Naive B cell (primary cell): ENCODE results near the gene CD247. TPM values are rescaled to one million over a fixed set of nuclear protein-coding genes. Genes with fewer than 3 reads are reported as not detected.

Source experiments
- ATAC-seq, 2 donors: fragments of 150-1000 bp; cut with Tn5 transposase; 2 replicates each; pipeline ENCODE4 v1.10.0; 2021; ENCODE audit warnings: low read depth in 2 of 2, mild to moderate bottlenecking in 2 of 2, moderate library complexity in 2 of 2
- DNase-seq: peaks from one replicate; pipeline ENCODE4 v3.0.0; 2022
- H3K27ac Mint-ChIP-seq, 6 donors: one replicate each; pipeline ENCODE4 v1.8.0; 2020 to 2022; ENCODE audit warnings: mild to moderate bottlenecking in 6 of 6, mixed read lengths in 6 of 6, moderate library complexity in 5 of 6, inconsistent platforms in 2 of 6
- H3K27me3 Mint-ChIP-seq, 3 donors: one replicate each; pipeline ENCODE4 v1.8.0; 2021 to 2022; ENCODE audit warnings: mixed read lengths in 3 of 3, mild to moderate bottlenecking in 1 of 3
- H3K36me3 Mint-ChIP-seq, 2 donors: one replicate each; pipeline ENCODE4 v1.8.0; 2020 to 2022; ENCODE audit warnings: mixed read lengths in 2 of 2, inconsistent platforms in 1 of 2, mild to moderate bottlenecking in 1 of 2
- H3K4me1 Mint-ChIP-seq, 3 donors: one replicate each; pipeline ENCODE4 v1.8.0; 2020 to 2022; ENCODE audit warnings: mixed read lengths in 3 of 3, inconsistent platforms in 1 of 3, mild to moderate bottlenecking in 1 of 3, moderate library complexity in 1 of 3
- H3K4me3 Mint-ChIP-seq, 8 donors: one replicate each; pipeline ENCODE4 v1.8.0; 2020 to 2022; ENCODE audit warnings: mild to moderate bottlenecking in 8 of 8, mixed read lengths in 8 of 8, moderate library complexity in 8 of 8, inconsistent platforms in 2 of 8
- H3K9me3 Mint-ChIP-seq, 7 donors: one replicate each; pipeline ENCODE4 v1.8.0; 2020 to 2022; ENCODE audit warnings: mixed read lengths in 7 of 7, mild to moderate bottlenecking in 5 of 7, inconsistent platforms in 2 of 7, moderate library complexity in 1 of 7
- polyA plus RNA-seq, 6 donors: library from polyadenylated mRNA; unstranded; fragments of 300-500 nt; fragmentation: Illumina TruSeq; gene quantifications; one replicate each; pipeline ENCODE4 v1.2.3, GENCODE V29; 2021; ENCODE audit warnings: low read depth in 6 of 6

The CD247 gene
- polyA plus RNA-seq, 6 donors from 2014 or later, result 1.2 to 4.5 (median 2.4) TPM

- Mint-ChIP-seq H3K36me3 (no peaks in the 10 kb centered on the region), H3K27me3 (peaks cover 15 to 32% (median 16%) of the 10 kb centered on the region in 3 donors), H3K27ac (peak overlapping the region in 1 of 6 donors; percentile 32), H3K4me3 (peak overlapping the region in 4 of 8 donors; percentile 9 to 29 (median 16)), H3K4me1 (peaks cover 26 to 42% (median 28%) of the 10 kb centered on the region in 3 donors), H3K9me3 (no peaks in the 10 kb centered on the region)
- no peak for DNase-seq
- no peak for ATAC-seq
Measured at GRCh38 chr1:167441222-167441621, 77.1 kb downstream of the CD247 start.

- ATAC-seq, result no peak
- no peak overlapping the region for H3K4me3 Mint-ChIP-seq
- H3K9me3 Mint-ChIP-seq, result no peaks in the 10 kb centered on the region
- H3K4me1 Mint-ChIP-seq, result peaks cover 26 to 42% (median 28%) of the 10 kb centered on the region in 3 donors
- peaks cover 16 to 35% (median 18%) of the 10 kb centered on the region in 3 donors for H3K27me3 Mint-ChIP-seq
- H3K27ac Mint-ChIP-seq, result peak overlapping the region in 1 of 6 donors; percentile 32
- no peaks in the 10 kb centered on the region for H3K36me3 Mint-ChIP-seq
- no peak for DNase-seq
Measured at GRCh38 chr1:167440776-167441175, 77.6 kb downstream of the CD247 start.

- H3K4me1 Mint-ChIP-seq, result peaks cover 26 to 44% (median 28%) of the 10 kb centered on the region in 3 donors
- no peaks in the 10 kb centered on the region for H3K36me3 Mint-ChIP-seq
- no peaks in the 10 kb centered on the region for H3K9me3 Mint-ChIP-seq
- no peak overlapping the region for H3K27ac Mint-ChIP-seq
- ATAC-seq (no peak), DNase-seq (no peak)
- H3K4me3 Mint-ChIP-seq, result peak overlapping the region in 7 of 8 donors; percentile 2 to 85 (median 54)
- H3K27me3 Mint-ChIP-seq, result peaks cover 18 to 40% (median 20%) of the 10 kb centered on the region in 3 donors
Measured at GRCh38 chr1:167440345-167440744, 78.0 kb downstream of the CD247 start.

- H3K27ac Mint-ChIP-seq, result no peak overlapping the region
- no peaks in the 10 kb centered on the region for H3K36me3 Mint-ChIP-seq
- peak; percentile 38 to 49 for ATAC-seq
- peaks cover 28 to 44% (median 29%) of the 10 kb centered on the region in 3 donors for H3K4me1 Mint-ChIP-seq
- peak; percentile 31 for DNase-seq
- H3K9me3 Mint-ChIP-seq, result no peaks in the 10 kb centered on the region
- peak overlapping the region; percentile 60 to 85 (median 80) for H3K4me3 Mint-ChIP-seq
- H3K27me3 Mint-ChIP-seq, result peaks cover 18 to 41% (median 24%) of the 10 kb centered on the region in 3 donors
Measured at GRCh38 chr1:167439301-167439988, 78.9 kb downstream of the CD247 start.

- H3K27ac Mint-ChIP-seq, result peak overlapping the region in 1 of 6 donors; percentile 80
- peak in 1 of 2 donors; percentile 15 for ATAC-seq
- no peaks in the 10 kb centered on the region for H3K36me3 Mint-ChIP-seq
Measured at GRCh38 chr1:167438171-167439138, 79.9 kb downstream of the CD247 start.

GRCh38 chr1:167435484-167435883, 82.8 kb downstream of the CD247 start:
- Mint-ChIP-seq H3K9me3 (no peaks in the 10 kb centered on the region), H3K27ac (no peak overlapping the region), H3K4me1 (peaks cover 43 to 63% (median 43%) of the 10 kb centered on the region in 3 donors), H3K4me3 (no peak overlapping the region), H3K27me3 (peaks cover 12 to 33% (median 13%) of the 10 kb centered on the region in 3 donors), H3K36me3 (no peaks in the 10 kb centered on the region)
- no peak for DNase-seq
- ATAC-seq, result no peak

More at GRCh38 chr1:167438171-167439138, 79.9 kb downstream of the CD247 start:
- no peaks in the 10 kb centered on the region for H3K9me3 Mint-ChIP-seq
- H3K4me3 Mint-ChIP-seq, result peak overlapping the region; percentile 57 to 85 (median 80)
- no peak for DNase-seq
- peaks cover 28 to 46% (median 31%) of the 10 kb centered on the region in 3 donors for H3K4me1 Mint-ChIP-seq
- H3K27me3 Mint-ChIP-seq, result peaks cover 18 to 41% (median 24%) of the 10 kb centered on the region in 3 donors

GRCh38 chr1:167434306-167434705, 84.0 kb downstream of the CD247 start:
- Mint-ChIP-seq H3K9me3 (no peaks in the 10 kb centered on the region), H3K4me3 (no peak overlapping the region)

GRCh38 chr1:167433884-167434283, 84.4 kb downstream of the CD247 start:
- H3K4me3 Mint-ChIP-seq, result no peak overlapping the region
- no peak overlapping the region for H3K27ac Mint-ChIP-seq
- no peaks in the 10 kb centered on the region for H3K36me3 Mint-ChIP-seq
- ATAC-seq, result no peak
- peaks cover 37 to 59% (median 41%) of the 10 kb centered on the region in 3 donors for H3K4me1 Mint-ChIP-seq
- H3K27me3 Mint-ChIP-seq, result peaks cover 7 to 21% (median 8%) of the 10 kb centered on the region in 3 donors
- H3K9me3 Mint-ChIP-seq, result no peaks in the 10 kb centered on the region
- no peak for DNase-seq

More at GRCh38 chr1:167434306-167434705, 84.0 kb downstream of the CD247 start:
- no peaks in the 10 kb centered on the region for H3K36me3 Mint-ChIP-seq
- no peak overlapping the region for H3K27ac Mint-ChIP-seq
- H3K4me1 Mint-ChIP-seq, result peaks cover 40 to 62% (median 45%) of the 10 kb centered on the region in 3 donors
- ATAC-seq (no peak), DNase-seq (no peak)
- peaks cover 8 to 21% (median 9%) of the 10 kb centered on the region in 3 donors for H3K27me3 Mint-ChIP-seq

- H3K36me3 Mint-ChIP-seq, result no peaks in the 10 kb centered on the region
- peaks cover 27 to 48% (median 30%) of the 10 kb centered on the region in 3 donors for H3K4me1 Mint-ChIP-seq
- peak overlapping the region in 3 of 8 donors; percentile 19 to 44 (median 29) for H3K4me3 Mint-ChIP-seq
- H3K9me3 Mint-ChIP-seq, result no peaks in the 10 kb centered on the region
- peak overlapping the region in 1 of 6 donors; percentile 75 for H3K27ac Mint-ChIP-seq
- ATAC-seq (no peak), DNase-seq (no peak)
- H3K27me3 Mint-ChIP-seq, result peaks cover 4 to 12% (median 8%) of the 10 kb centered on the region in 3 donors
Measured at GRCh38 chr1:167432780-167433179, 85.5 kb downstream of the CD247 start.

- peak; percentile 66 to 73 for ATAC-seq
- Mint-ChIP-seq H3K4me1 (peaks cover 27 to 44% (median 30%) of the 10 kb centered on the region in 3 donors), H3K9me3 (no peaks in the 10 kb centered on the region), H3K4me3 (peak overlapping the region in 4 of 8 donors; percentile 6 to 44 (median 22)), H3K27me3 (peaks cover 4 to 12% (median 8%) of the 10 kb centered on the region in 3 donors), H3K36me3 (no peaks in the 10 kb centered on the region), H3K27ac (peak overlapping the region in 4 of 6 donors; percentile 15 to 89 (median 52))
- no peak for DNase-seq
Measured at GRCh38 chr1:167431909-167432650, 86.2 kb downstream of the CD247 start.

GRCh38 chr1:167431261-167431908, 86.9 kb downstream of the CD247 start:
- Mint-ChIP-seq H3K9me3 (no peaks in the 10 kb centered on the region), H3K4me3 (peak overlapping the region in 6 of 8 donors; percentile 46 to 84 (median 68))

GRCh38 chr1:167430849-167431242, 87.5 kb downstream of the CD247 start:
- Mint-ChIP-seq H3K4me1 (peaks cover 27 to 44% (median 30%) of the 10 kb centered on the region in 3 donors), H3K27ac (peak overlapping the region in 5 of 6 donors; percentile 46 to 89 (median 75)), H3K4me3 (peak overlapping the region in 6 of 8 donors; percentile 46 to 84 (median 68)), H3K9me3 (no peaks in the 10 kb centered on the region), H3K36me3 (no peaks in the 10 kb centered on the region), H3K27me3 (peaks cover 0 to 8% (median 6%) of the 10 kb centered on the region in 3 donors)
- ATAC-seq, result peak; percentile 22 to 50
- no peak for DNase-seq

More at GRCh38 chr1:167431261-167431908, 86.9 kb downstream of the CD247 start:
- DNase-seq (no peak), ATAC-seq (peak; percentile 36 to 56)
- Mint-ChIP-seq H3K27me3 (peaks cover 4 to 11% (median 8%) of the 10 kb centered on the region in 3 donors), H3K36me3 (no peaks in the 10 kb centered on the region), H3K4me1 (peaks cover 27 to 44% (median 30%) of the 10 kb centered on the region in 3 donors), H3K27ac (peak overlapping the region; percentile 46 to 89 (median 70))
